Right lobe of liver (tissue), 6 donors: Measurements from ENCODE around the gene FYB1. TPM values are rescaled to one million over a fixed set of nuclear protein-coding genes. Genes with fewer than 3 reads are reported as not detected.

ENCODE experiments used
- ATAC-seq, 4 donors: fragments of 200-7000 bp; cut with Tn5 transposase; one replicate each; pipeline ENCODE4 v1.9.1; 2020; ENCODE audit warnings: mild to moderate bottlenecking in 4 of 4, moderate library complexity in 4 of 4
- DNase-seq, 3 donors: peaks; one replicate each; pipeline ENCODE4 v3.0.0-alpha.2; 2020
- H3K27ac ChIP-seq, 3 donors: fragments of 200-600 bp; one replicate each; pipeline ENCODE4 v1.8.0; 2022
- H3K27me3 ChIP-seq, 2 donors: fragments of 200-600 bp; one replicate each; pipeline ENCODE4 v1.8.0; 2022
- H3K36me3 ChIP-seq, 4 donors: fragments of 200-600 bp; sonication (generic) in 1 of 4; one replicate each; pipeline versions ENCODE4 v1.5.1 to v1.8.0; 2017 to 2022; ENCODE audit warnings: control low read depth in 1 of 4
- H3K4me1 ChIP-seq, 4 donors: fragments of 200-600 bp; sonication (generic) in 1 of 4; one replicate each; pipeline versions ENCODE4 v1.5.1 to v1.8.0; 2017 to 2022; ENCODE audit warnings: control low read depth in 1 of 4
- H3K4me3 ChIP-seq, 3 donors: fragments of 200-600 bp; one replicate each; pipeline ENCODE4 v1.8.0; 2022
- H3K9me3 ChIP-seq, 4 donors: fragments of 200-600 bp; sonication (generic) in 1 of 4; one replicate each; pipeline versions ENCODE4 v1.5.1 to v1.8.0; 2017 to 2022; ENCODE audit warnings: control low read depth in 1 of 4
- POLR2A ChIP-seq: fragments of 450-650 bp; IDR thresholded peaks from one replicate; pipeline ENCODE4 v1.6.1; 2017; ENCODE audit warnings: antibody characterized with exemption, mild to moderate bottlenecking
- WGBS: methylation state at CpG from one replicate; pipeline ENCODE4 v1.1.6; 2018; ENCODE audit warnings: low coverage, low lambda C conversion rate; ENCODE audit not compliant: insufficient coverage; ENCODE audit errors: missing lambda C conversion rate; 5-methylcytosine and 5-hydroxymethylcytosine counted together
- intact Hi-C, 2 donors: fragments of 100-400 bp; cut with DNase I; formaldehyde crosslinking; loops; one replicate each; pipeline versions ENCODE4 v1.11.2 to v1.14.1; 2022
- total RNA-seq, 6 experiments: library from RNA; depleted of rRNA in 2 of 6; stranded (reverse); fragments of >200 nt in 2 of 6; fragmentation: NEBNext Ultra II Directional in 3 of 6; extraction: Animal tissue kit (Norgen Biotek cat#: 25700) in 3 of 6; gene quantifications; one replicate each; pipeline versions ENCODE4 v1.1.0 to v1.2.4, GENCODE V29; 2016 to 2023
- TF ChIP-seq, protein P1 (sequence below), 4 donors: fragments of 200-600 bp in 3 of 4; fragments of 450-650 bp in 1 of 4; IDR thresholded peaks; one replicate each; pipeline versions ENCODE4 v1.5.1 to v1.8.0; 2016 to 2022; ENCODE audit warnings: antibody characterized with exemption in 4 of 4, mild to moderate bottlenecking in 2 of 4
- donor health status: DM: no; HTN: yes; CAD: no.
- donor health status: DM: no; HTN: no; CAD: no.
- donor health status: DM: no; HTN: no; CAD: no.
- donor health status: DM: no; HTN: yes; CAD: no.
- donor health status: DM: no; HTN: yes; CAD: no.

FYB1 gene
- total RNA-seq, 6 experiments from 2014 or later = 3.7 to 15.3 (median 9.1) TPM

DNA sequence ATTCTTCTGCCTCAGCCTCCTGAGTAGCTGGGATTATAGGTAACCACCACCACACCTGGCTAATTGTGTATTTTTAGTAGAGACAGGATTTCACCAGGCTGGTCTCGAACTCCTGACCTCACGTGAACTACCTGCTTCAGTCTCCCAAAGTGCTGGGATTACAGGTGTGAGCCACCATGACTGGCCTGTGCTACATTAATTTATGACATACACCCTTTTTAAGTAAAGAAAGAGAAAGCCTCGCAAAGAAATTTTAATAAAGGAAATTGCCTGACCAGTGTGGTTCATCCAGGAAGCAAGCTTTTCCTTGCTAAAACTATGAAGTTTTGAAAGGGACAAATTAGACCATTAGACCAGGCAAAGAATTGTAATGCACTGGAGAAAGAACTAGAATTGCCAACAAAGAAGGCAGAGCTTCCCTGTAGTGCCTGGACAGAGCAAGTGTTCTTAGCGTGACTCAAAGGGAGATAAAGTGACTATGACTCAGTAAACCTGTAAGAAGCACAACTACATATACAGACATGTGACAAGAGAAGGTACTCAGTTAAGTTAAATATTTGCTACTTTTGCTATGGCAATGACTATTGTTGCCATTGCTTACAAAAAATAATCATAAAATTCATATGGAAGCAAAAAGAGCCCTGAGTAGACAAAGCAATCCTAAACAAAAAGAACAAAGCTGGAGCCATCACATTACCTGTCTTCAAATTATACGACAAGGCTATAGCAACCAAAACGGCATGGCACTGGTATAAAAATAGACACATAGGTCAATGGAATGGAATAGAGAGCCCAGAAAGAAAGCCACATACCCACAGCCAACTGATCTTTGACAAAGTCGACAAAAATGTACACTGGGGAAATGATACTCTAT, 54.6 kb downstream of the FYB1 start:
- H3K27ac ChIP-seq = no peak overlapping the region
- WGBS = 58% methylated on average over 7 of the region's 7 CpGs
- H3K9me3 ChIP-seq = no peaks in the 10 kb centered on the region
- no peak overlapping the region for H3K4me3 ChIP-seq
- ATAC-seq (no peak), DNase-seq (no peak)
- intact Hi-C loops = no loop called here
- no peak for TF ChIP-seq POLR2A
- TF ChIP-seq, protein P1, sequence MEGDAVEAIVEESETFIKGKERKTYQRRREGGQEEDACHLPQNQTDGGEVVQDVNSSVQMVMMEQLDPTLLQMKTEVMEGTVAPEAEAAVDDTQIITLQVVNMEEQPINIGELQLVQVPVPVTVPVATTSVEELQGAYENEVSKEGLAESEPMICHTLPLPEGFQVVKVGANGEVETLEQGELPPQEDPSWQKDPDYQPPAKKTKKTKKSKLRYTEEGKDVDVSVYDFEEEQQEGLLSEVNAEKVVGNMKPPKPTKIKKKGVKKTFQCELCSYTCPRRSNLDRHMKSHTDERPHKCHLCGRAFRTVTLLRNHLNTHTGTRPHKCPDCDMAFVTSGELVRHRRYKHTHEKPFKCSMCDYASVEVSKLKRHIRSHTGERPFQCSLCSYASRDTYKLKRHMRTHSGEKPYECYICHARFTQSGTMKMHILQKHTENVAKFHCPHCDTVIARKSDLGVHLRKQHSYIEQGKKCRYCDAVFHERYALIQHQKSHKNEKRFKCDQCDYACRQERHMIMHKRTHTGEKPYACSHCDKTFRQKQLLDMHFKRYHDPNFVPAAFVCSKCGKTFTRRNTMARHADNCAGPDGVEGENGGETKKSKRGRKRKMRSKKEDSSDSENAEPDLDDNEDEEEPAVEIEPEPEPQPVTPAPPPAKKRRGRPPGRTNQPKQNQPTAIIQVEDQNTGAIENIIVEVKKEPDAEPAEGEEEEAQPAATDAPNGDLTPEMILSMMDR (IDR thresholded peaks at IDR 0.05) = no peak
- H3K36me3 ChIP-seq = no peaks in the 10 kb centered on the region
- H3K27me3 ChIP-seq = no peaks in the 10 kb centered on the region
- no peaks in the 10 kb centered on the region for H3K4me1 ChIP-seq

DNA sequence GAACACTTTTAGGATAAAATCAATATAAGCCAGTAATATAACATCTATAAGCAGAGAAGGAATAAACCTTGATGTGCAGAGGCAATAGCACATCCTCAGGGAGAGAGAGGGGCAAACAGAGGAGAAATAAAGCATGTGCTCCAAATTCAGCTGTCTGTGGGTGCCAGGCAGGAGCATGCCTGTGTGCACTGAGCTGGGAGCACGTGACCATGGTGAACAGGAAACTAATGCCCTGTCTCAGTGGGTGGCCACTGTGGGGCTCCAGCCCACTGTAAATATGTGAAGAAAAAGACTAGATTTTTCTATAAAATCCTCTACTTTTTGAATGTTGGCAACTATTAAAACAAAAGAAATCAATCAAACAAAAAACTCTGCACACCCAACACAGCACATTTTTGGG, 55.3 kb downstream of the FYB1 start:
- ATAC-seq = peak; percentile 32 to 57 (median 50)
- intact Hi-C loops = no loop called here
- 44% methylated on average over 1 of the region's 1 CpG for whole genome bisulfite sequencing
- H3K4me3 ChIP-seq = no peak overlapping the region
- H3K4me1 ChIP-seq = no peaks in the 10 kb centered on the region
- DNase-seq = no peak
- H3K36me3 ChIP-seq = no peaks in the 10 kb centered on the region
- no peak overlapping the region for H3K27ac ChIP-seq
- no peaks in the 10 kb centered on the region for H3K27me3 ChIP-seq
- no peaks in the 10 kb centered on the region for H3K9me3 ChIP-seq
- no peak for TF ChIP-seq POLR2A
- TF ChIP-seq, protein P1 (IDR thresholded peaks at IDR 0.05) = no peak

DNA sequence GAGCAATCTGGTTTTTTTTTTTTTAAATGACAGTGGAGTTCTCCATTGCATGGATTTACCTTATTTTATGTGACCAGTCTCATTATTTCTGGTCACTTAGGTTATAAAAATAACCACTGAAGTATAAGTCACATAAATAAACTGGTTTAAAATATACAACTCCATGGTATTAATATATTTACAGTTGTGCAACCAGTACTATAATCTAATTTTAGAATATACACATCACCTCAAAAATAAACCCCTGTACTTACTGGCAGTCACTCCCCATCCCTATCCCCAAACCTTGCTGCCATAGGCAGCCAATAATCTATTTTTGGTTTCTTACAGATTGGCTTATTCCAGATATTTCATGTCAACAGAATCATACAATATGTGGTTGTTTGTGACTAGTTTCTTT, 57.8 kb downstream of the FYB1 start:
- intact Hi-C loops = no loop called here
- H3K27ac ChIP-seq = no peak overlapping the region
- TF ChIP-seq, protein P1 (IDR thresholded peaks at IDR 0.05) = no peak
- TF ChIP-seq POLR2A = no peak
- no peak for DNase-seq
- H3K27me3 ChIP-seq = no peaks in the 10 kb centered on the region
- H3K4me1 ChIP-seq = no peaks in the 10 kb centered on the region
- no peaks in the 10 kb centered on the region for H3K9me3 ChIP-seq
- ATAC-seq = no peak
- no peak overlapping the region for H3K4me3 ChIP-seq
- H3K36me3 ChIP-seq = no peaks in the 10 kb centered on the region

DNA sequence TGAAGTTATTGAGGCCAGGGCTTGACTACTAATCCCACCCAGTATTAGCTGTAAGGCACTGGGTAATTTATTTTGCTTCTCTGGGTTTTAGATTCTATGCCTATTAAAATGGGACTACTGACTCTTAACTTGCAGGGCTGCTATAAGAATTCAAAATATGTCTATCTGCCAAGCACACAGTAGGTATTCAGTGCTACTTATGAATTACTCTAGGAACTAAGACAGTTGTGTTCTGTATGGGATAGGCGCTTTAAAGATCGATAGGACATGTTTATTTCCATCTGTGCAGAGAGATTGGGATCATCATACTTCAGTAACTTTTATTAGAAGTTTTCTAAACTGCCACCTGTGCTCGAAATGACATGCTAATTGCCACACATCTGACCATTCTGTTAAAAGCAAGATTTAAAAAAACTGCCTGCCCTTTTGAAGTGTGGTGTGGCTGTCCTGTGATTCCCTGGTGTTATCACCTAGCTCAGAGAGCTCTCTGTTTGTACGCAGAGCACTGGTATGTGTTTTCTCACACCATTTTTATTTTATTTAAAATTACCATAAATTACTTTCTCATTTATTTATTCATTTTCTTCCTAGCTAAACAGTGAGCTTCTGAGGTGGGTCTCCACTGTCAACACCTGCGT, 58.7 kb downstream of the FYB1 start:
- H3K36me3 ChIP-seq = no peaks in the 10 kb centered on the region
- intact Hi-C loops = no loop called here
- H3K27me3 ChIP-seq = no peaks in the 10 kb centered on the region
- no peaks in the 10 kb centered on the region for H3K4me1 ChIP-seq
- ATAC-seq = no peak
- 55% methylated on average over 5 of the region's 5 CpGs for WGBS
- H3K27ac ChIP-seq = no peak overlapping the region
- no peak overlapping the region for H3K4me3 ChIP-seq
- TF ChIP-seq, protein P1 (IDR thresholded peaks at IDR 0.05) = no peak
- no peak for TF ChIP-seq POLR2A
- no peak for DNase-seq
- no peaks in the 10 kb centered on the region for H3K9me3 ChIP-seq
